ENCODE results near the gene CABP1.

The CABP1 gene

DNA sequence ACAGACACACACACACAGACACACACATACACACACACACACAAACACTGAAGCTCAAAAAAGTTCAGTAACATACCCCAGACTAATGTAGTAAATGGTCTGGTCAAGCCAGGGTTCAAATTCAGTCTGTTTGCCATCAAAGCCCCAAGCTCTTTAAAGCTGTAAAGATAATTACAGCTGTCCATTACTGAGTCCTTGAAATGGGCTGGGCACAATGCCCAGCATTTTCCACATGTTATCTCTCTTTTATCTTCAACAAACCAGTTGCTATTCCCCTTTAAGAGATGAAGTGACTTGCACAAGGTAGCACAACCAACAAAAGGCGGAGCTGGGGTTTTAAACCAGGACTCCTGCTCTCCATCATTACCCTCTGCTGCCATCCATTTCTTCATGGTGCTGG lies 62.2 kb downstream of the CABP1 start:
- in situ Hi-C loops (cut with MboI; ENCODE audit: low sequenced_read_pairs, unreplicated experiment): no loop called here
- no peak for DNase-seq (ENCODE audit: low spot score)
- TF ChIP-seq, protein P1, sequence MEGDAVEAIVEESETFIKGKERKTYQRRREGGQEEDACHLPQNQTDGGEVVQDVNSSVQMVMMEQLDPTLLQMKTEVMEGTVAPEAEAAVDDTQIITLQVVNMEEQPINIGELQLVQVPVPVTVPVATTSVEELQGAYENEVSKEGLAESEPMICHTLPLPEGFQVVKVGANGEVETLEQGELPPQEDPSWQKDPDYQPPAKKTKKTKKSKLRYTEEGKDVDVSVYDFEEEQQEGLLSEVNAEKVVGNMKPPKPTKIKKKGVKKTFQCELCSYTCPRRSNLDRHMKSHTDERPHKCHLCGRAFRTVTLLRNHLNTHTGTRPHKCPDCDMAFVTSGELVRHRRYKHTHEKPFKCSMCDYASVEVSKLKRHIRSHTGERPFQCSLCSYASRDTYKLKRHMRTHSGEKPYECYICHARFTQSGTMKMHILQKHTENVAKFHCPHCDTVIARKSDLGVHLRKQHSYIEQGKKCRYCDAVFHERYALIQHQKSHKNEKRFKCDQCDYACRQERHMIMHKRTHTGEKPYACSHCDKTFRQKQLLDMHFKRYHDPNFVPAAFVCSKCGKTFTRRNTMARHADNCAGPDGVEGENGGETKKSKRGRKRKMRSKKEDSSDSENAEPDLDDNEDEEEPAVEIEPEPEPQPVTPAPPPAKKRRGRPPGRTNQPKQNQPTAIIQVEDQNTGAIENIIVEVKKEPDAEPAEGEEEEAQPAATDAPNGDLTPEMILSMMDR (IDR thresholded peaks at IDR 0.05; ENCODE audit: borderline replicate concordance, control extremely low read depth, extremely low read depth, insufficient read depth, missing control alignments): no peak

DNA sequence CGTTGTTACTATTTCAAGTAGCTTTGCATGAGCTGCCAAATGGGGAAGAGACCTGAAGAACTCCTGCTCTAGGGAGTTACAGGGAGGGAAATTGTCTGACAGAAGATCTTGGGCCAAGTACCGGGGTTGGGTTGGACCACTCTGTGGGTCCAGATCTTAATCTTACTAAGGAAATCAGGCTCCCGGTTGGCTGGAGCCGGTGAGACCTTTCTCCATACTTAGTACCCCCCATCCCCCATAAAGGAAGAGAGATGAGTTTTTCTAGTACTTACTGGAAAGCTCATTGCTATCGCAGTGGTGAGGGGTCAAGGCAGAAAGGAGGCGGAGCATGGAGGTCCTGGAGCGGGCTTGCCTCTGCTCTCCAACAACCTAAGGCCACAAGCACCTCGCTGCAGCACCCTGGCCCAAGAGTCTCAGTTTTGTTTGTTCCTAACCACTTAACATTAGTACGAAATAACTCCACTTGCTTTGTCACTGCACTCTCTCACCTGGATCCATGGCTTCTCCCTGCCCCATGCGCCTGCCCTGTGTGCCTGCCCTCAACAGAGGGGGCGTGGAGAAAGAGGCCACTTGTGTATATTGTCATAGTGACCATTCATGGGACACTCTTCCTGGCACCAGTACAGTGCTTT lies 63.0 kb downstream of the CABP1 start:
- TF ChIP-seq, protein P1 (IDR thresholded peaks at IDR 0.05; ENCODE audit: borderline replicate concordance, control extremely low read depth, extremely low read depth, insufficient read depth, missing control alignments): no peak
- in situ Hi-C loops (cut with MboI; ENCODE audit: low sequenced_read_pairs, unreplicated experiment): no loop called here
- no peak for DNase-seq (ENCODE audit: low spot score)

DNA sequence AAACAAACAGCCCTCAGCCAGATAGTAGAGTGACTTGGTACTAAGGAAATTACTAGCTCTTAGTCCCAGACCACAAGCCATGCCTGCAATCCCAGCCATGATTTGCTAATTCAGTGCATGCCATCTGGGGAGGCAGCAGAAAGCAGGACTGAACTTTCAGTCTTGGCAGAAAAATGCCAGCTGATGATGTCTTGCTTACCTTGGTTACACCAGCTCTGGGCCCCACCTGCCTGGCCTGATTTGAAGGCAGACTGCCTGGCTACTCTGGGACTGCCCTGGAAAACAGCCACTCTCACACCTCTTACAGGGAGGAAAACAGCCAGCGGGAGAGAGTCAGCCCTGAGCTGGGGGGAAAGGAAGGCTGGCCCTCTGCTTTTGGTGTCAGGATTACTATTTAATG lies 65.2 kb downstream of the CABP1 start:
- DNase-seq (ENCODE audit: low spot score): no peak
- TF ChIP-seq, protein P1 (IDR thresholded peaks at IDR 0.05; ENCODE audit: borderline replicate concordance, control extremely low read depth, extremely low read depth, insufficient read depth, missing control alignments): no peak
- in situ Hi-C loops (cut with MboI; ENCODE audit: low sequenced_read_pairs, unreplicated experiment): no loop called here

DNA sequence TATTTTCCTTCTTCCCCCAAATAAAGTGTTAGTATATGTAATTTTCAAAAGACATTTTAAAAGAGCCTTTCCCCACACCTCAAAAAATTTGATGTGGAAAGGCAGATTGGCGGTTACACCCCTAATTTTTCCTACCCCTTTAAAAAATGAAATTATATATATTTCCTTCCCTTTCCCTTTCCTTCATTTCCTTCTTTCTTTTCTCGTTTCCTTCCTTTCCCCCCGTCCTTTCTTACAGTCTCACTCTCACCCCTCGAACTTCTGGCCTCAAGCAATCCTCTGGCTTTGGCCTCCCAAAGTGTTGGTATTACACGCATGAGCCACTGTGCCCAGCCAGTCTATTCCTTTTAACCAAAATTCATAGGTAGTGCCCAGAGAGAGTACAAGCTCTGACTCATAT lies 65.6 kb downstream of the CABP1 start:
- in situ Hi-C loops (cut with MboI; ENCODE audit: low sequenced_read_pairs, unreplicated experiment): no loop called here
- TF ChIP-seq, protein P1 (IDR thresholded peaks at IDR 0.05; ENCODE audit: borderline replicate concordance, control extremely low read depth, extremely low read depth, insufficient read depth, missing control alignments): no peak

DNA sequence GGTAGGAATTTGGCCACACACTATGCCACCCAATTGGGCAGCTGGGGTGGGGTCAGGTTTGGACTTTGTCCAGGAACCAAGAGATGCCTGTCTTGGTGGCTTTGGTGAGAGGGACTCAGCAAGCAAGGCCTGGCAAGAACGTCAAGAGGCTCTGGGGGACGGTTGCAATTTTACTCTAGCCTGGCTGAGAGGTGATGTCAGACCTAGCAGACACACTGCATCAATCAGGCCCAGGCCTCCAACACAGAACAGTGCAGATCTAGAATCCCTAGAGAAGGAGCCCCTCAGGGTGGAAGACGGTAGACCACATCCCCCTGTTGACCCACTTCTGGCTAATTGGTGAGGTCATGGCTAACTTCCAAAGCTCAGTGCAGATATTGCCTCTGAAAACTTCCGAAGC lies 68.2 kb downstream of the CABP1 start:
- in situ Hi-C loops (cut with MboI; ENCODE audit: low sequenced_read_pairs, unreplicated experiment): no loop called here
- TF ChIP-seq, protein P1 (IDR thresholded peaks at IDR 0.05; ENCODE audit: borderline replicate concordance, control extremely low read depth, extremely low read depth, insufficient read depth, missing control alignments): no peak
- DNase-seq (ENCODE audit: low spot score): no peak

More for the DNA sequence above, 65.6 kb downstream of the CABP1 start:
- no peak for DNase-seq (ENCODE audit: low spot score)

DNA sequence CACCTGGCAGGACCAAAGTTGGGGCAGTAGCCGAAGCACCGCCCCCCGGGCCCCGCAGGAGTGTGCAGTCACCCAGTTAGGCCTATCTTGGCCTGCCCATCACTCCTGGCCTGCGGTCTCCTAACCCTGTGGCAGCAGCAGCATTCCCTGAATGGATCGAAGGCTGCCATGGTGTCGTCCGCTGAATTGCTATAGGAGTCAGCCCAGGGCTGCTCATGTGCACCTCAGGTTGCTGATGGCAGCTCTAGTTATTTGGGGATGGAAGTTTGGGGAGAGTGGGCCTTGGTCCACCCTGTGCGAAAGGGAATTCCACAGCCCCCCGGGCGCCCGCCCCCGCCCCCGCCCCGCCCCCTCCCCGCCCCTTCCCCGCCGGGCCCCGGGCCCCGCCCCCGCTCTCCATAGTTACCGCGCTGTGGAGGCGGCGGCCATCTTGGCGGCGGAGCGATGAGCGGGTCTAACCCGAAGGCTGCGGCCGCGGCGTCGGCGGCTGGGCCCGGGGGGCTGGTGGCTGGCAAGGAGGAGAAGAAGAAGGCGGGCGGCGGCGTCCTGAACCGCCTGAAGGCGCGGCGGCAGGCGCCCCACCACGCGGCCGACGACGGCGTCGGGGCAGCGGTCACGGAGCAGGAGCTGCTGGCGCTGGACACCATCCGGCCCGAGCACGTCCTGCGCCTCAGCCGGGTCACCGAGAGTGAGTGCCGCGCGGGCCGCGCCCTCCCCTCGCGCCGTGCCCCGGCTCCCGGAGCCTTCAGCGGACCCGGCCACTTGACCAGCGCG lies 69.8 kb downstream of the CABP1 start, which contains the start of gene UNC119B:
TSS of gene UNC119B (plus strand) at position 428 of the 774 bp plus-strand sequence. CDS start at position 445, 17 bp downstream.
- peak; percentile 90 for DNase-seq (ENCODE audit: low spot score)
- TF ChIP-seq, protein P1 (IDR thresholded peaks at IDR 0.05; ENCODE audit: borderline replicate concordance, control extremely low read depth, extremely low read depth, insufficient read depth, missing control alignments): no peak
- in situ Hi-C loops (cut with MboI; ENCODE audit: low sequenced_read_pairs, unreplicated experiment): loop anchor here (10.0 kb wide), 1 partner anchor 115 kb away; no protein-coding TSS in a partner anchor
